SK-N-MC (cell line): ENCODE data around the gene NAA10.

Source experiments
- DNase-seq: peaks from one replicate; pipeline ENCODE4 v3.0.0-alpha.2; 2011; ENCODE audit warnings: low read depth, low spot score
- H3K27ac ChIP-seq: fragments of 200-600 bp; sonication (generic); 2 replicates; pipeline ENCODE4 v1.5.1; 2016; ENCODE audit warnings: mixed run types
- H3K36me3 ChIP-seq: fragments of 200-600 bp; sonication (generic); 2 replicates; pipeline ENCODE4 v1.6.1; 2017; ENCODE audit warnings: antibody characterized with exemption, low read length, mixed read lengths; ENCODE audit not compliant: insufficient read depth
- H3K4me3 ChIP-seq: fragments of 200-600 bp; sonication (generic); 2 replicates; pipeline ENCODE4 v1.5.1; 2016
- H3K9ac ChIP-seq: fragments of 200-600 bp; sonication (generic); 2 replicates; pipeline ENCODE4 v1.8.0; 2017; ENCODE audit warnings: mixed run types, mixed read lengths; ENCODE audit not compliant: insufficient read length
- H3K9me3 ChIP-seq: fragments of 200-600 bp; sonication (generic); 2 replicates; pipeline ENCODE4 v1.6.1; 2017; ENCODE audit warnings: low read depth, mild to moderate bottlenecking, antibody characterized with exemption, low read length, moderate library complexity, mixed read lengths
- EZH2 ChIP-seq: fragments of 200-600 bp; sonication (generic); IDR thresholded peaks from one replicate; pipeline ENCODE4 v1.6.1; 2017; ENCODE audit warnings: antibody characterized with exemption
- FOXP2 ChIP-seq: optimal IDR thresholded peaks from 2 replicates; pipeline ENCODE3; 2011; ENCODE audit warnings: mild to moderate bottlenecking, moderate library complexity; ENCODE audit not compliant: insufficient read depth; ENCODE audit errors: extremely low read length, control extremely low read depth
- POLR2AphosphoS5 ChIP-seq: IDR thresholded peaks from 2 replicates; pipeline ENCODE4 v1.6.1; 2012; ENCODE audit warnings: mild to moderate bottlenecking, low read depth, low read length, borderline replicate concordance

The NAA10 gene

GRCh38 chrX:153905481-153906095, 29.2 kb downstream of the NAA10 start:
- TF ChIP-seq FOXP2 (no peak), EZH2 (no peak), POLR2AphosphoS5 (no peak)
- Histone ChIP-seq H3K9ac (no peak overlapping the region), H3K4me3 (no peak overlapping the region)

GRCh38 chrX:153903991-153904957, 30.6 kb downstream of the NAA10 start, which contains the start of gene AVPR2:
Gene AVPR2, plus strand, starts transcription at chrX:153904673. Its CDS starts 473 bp downstream, at chrX:153905146.
- H3K9ac ChIP-seq: no peak within 1 kb of the TSS
- no peak for DNase-seq
- no peak within 1 kb of the TSS for H3K4me3 ChIP-seq
- no peaks in the 10 kb centered on the region for H3K9me3 ChIP-seq
- H3K27ac ChIP-seq: no peak within 1 kb of the TSS
- H3K36me3 ChIP-seq: no peaks in the 10 kb centered on the region
- TF ChIP-seq FOXP2 (no peak), EZH2 (no peak), POLR2AphosphoS5 (no peak)

More at GRCh38 chrX:153905481-153906095, 29.2 kb downstream of the NAA10 start:
- no peak for DNase-seq
- Histone ChIP-seq H3K9me3 (no peaks in the 10 kb centered on the region), H3K36me3 (no peaks in the 10 kb centered on the region), H3K27ac (no peak overlapping the region)

GRCh38 chrX:153903238-153903980, 31.4 kb downstream of the NAA10 start:
- no peak for TF ChIP-seq FOXP2
- TF ChIP-seq POLR2AphosphoS5: no peak
- TF ChIP-seq EZH2: no peak
- DNase-seq: no peak
- no peak overlapping the region for H3K9ac ChIP-seq
- no peaks in the 10 kb centered on the region for H3K9me3 ChIP-seq
- H3K27ac ChIP-seq: no peak overlapping the region
- H3K36me3 ChIP-seq: no peaks in the 10 kb centered on the region
- H3K4me3 ChIP-seq: no peak overlapping the region

GRCh38 chrX:153902385-153902784, 32.5 kb downstream of the NAA10 start:
- Histone ChIP-seq H3K9me3 (no peaks in the 10 kb centered on the region), H3K4me3 (no peak overlapping the region), H3K9ac (no peak overlapping the region), H3K36me3 (no peaks in the 10 kb centered on the region), H3K27ac (no peak overlapping the region)
- TF ChIP-seq FOXP2 (no peak), EZH2 (no peak), POLR2AphosphoS5 (no peak)
- no peak for DNase-seq

GRCh38 chrX:153901753-153902140, 33.1 kb downstream of the NAA10 start:
- TF ChIP-seq EZH2 (no peak), POLR2AphosphoS5 (no peak), FOXP2 (no peak)
- Histone ChIP-seq H3K36me3 (no peaks in the 10 kb centered on the region), H3K9ac (no peak overlapping the region), H3K27ac (peak overlapping the region; percentile 70; the same call in 1 of the 2 replicates), H3K4me3 (no peak overlapping the region), H3K9me3 (no peaks in the 10 kb centered on the region)
- DNase-seq: no peak

GRCh38 chrX:153900831-153901752, 33.7 kb downstream of the NAA10 start:
- TF ChIP-seq FOXP2 (peak; percentile 56), POLR2AphosphoS5 (no peak)
- Histone ChIP-seq H3K9me3 (no peaks in the 10 kb centered on the region), H3K4me3 (peak overlapping the region; percentile 44; the same call in 1 of the 2 replicates), H3K27ac (peak overlapping the region; percentile 70), H3K9ac (no peak overlapping the region), H3K36me3 (no peaks in the 10 kb centered on the region)
- peak; percentile 48 for DNase-seq

- Histone ChIP-seq H3K36me3 (no peaks in the 10 kb centered on the region), H3K9ac (no peak overlapping the region), H3K4me3 (no peak overlapping the region), H3K27ac (no peak overlapping the region), H3K9me3 (no peaks in the 10 kb centered on the region)
- no peak for DNase-seq
- TF ChIP-seq POLR2AphosphoS5: no peak
Observed at GRCh38 chrX:153897899-153898298, 36.9 kb downstream of the NAA10 start.
